ENCODE results near the gene CACNA1G. TPM values are rescaled to one million over a fixed set of nuclear protein-coding genes. Genes with fewer than 3 reads are reported as not detected.
A peak's percentile ranks its signal among the peaks of the same experiment; 100 is the strongest.

CACNA1G gene
- total RNA-seq, 1 donor from 2014 or later: 4.9 TPM

- Histone ChIP-seq H3K27ac (peak overlapping the region; percentile 10), H3K27me3 (no peaks in the 10 kb centered on the region), H3K4me1 (peaks cover 54% of the 10 kb centered on the region), H3K9me3 (no peaks in the 10 kb centered on the region), H3K4me3 (no peak overlapping the region), H3K36me3 (no peaks in the 10 kb centered on the region)
- no peak for DNase-seq (ENCODE audit: extremely low spot score in 2 of 2)
- intact Hi-C loops (cut with DNase I): no loop called here
- TF ChIP-seq CTCF (IDR thresholded peaks at IDR 0.05) (no peak), POLR2AphosphoS5 (IDR thresholded peaks at IDR 0.05; ENCODE audit: insufficient read depth in 1 of 2, low read depth in 1 of 2) (peak; percentile 46 to 77)
These were observed 78.6 kb downstream of the CACNA1G start for GRCh38 chr17:50638966-50639713.

GRCh38 chr17:50640686-50641351 lies 80.3 kb downstream of the CACNA1G start:
- intact Hi-C loops (cut with DNase I): no loop called here
- Histone ChIP-seq H3K4me3 (no peak overlapping the region), H3K9me3 (no peaks in the 10 kb centered on the region), H3K36me3 (no peaks in the 10 kb centered on the region), H3K4me1 (peaks cover 40% of the 10 kb centered on the region), H3K27ac (no peak overlapping the region), H3K27me3 (no peaks in the 10 kb centered on the region)
- DNase-seq (ENCODE audit: extremely low spot score in 2 of 2): no peak
- no peak for TF ChIP-seq POLR2AphosphoS5 (IDR thresholded peaks at IDR 0.05; ENCODE audit: insufficient read depth in 1 of 2, low read depth in 1 of 2)
- TF ChIP-seq CTCF (IDR thresholded peaks at IDR 0.05): no peak
- TF ChIP-seq POLR2A (IDR thresholded peaks at IDR 0.05): no peak

- no peaks in the 10 kb centered on the region for H3K27me3 ChIP-seq
- no peak for TF ChIP-seq POLR2A (IDR thresholded peaks at IDR 0.05)
- TF ChIP-seq CTCF (IDR thresholded peaks at IDR 0.05): no peak
- no peak for TF ChIP-seq POLR2AphosphoS5 (IDR thresholded peaks at IDR 0.05; ENCODE audit: insufficient read depth in 1 of 2, low read depth in 1 of 2)
- no peak overlapping the region for H3K4me3 ChIP-seq
- intact Hi-C loops (cut with DNase I): no loop called here
- no peaks in the 10 kb centered on the region for H3K9me3 ChIP-seq
- no peak overlapping the region for H3K27ac ChIP-seq
- peaks cover 40% of the 10 kb centered on the region for H3K4me1 ChIP-seq
- no peak for DNase-seq (ENCODE audit: extremely low spot score in 2 of 2)
- no peaks in the 10 kb centered on the region for H3K36me3 ChIP-seq
These were observed 80.8 kb downstream of the CACNA1G start for GRCh38 chr17:50641357-50641756.

- DNase-seq (ENCODE audit: extremely low spot score in 2 of 2): no peak
- Histone ChIP-seq H3K27ac (no peak overlapping the region), H3K4me1 (peaks cover 40% of the 10 kb centered on the region), H3K4me3 (no peak overlapping the region), H3K27me3 (no peaks in the 10 kb centered on the region), H3K36me3 (no peaks in the 10 kb centered on the region), H3K9me3 (no peaks in the 10 kb centered on the region)
- TF ChIP-seq POLR2A (IDR thresholded peaks at IDR 0.05) (no peak), POLR2AphosphoS5 (IDR thresholded peaks at IDR 0.05; ENCODE audit: insufficient read depth in 1 of 2, low read depth in 1 of 2) (no peak), CTCF (IDR thresholded peaks at IDR 0.05) (no peak)
- intact Hi-C loops (cut with DNase I): no loop called here
These were observed 81.7 kb downstream of the CACNA1G start for GRCh38 chr17:50642071-50642721.

Data from vagina (tissue), 2 donors.